Fibroblast of villous mesenchyme (primary cell): ENCODE measurements around the gene PDXK. TPM values are rescaled to one million over a fixed set of nuclear protein-coding genes. Genes with fewer than 3 reads are reported as not detected.

ENCODE experiments used
- DNase-seq: peaks from one replicate; pipeline ENCODE4 v3.0.0-alpha.2; 2010; ENCODE audit warnings: low read depth
- H3K4me3 ChIP-seq: 2 replicates; pipeline ENCODE4 v1.5.1; 2011; ENCODE audit warnings: low read depth, mild to moderate bottlenecking, low read length
- CTCF ChIP-seq: IDR thresholded peaks from 2 replicates; pipeline ENCODE4 v1.5.1; 2012; ENCODE audit warnings: low read depth, mild to moderate bottlenecking, low read length; ENCODE audit not compliant: insufficient read depth
- total RNA-seq: library from RNA; depleted of rRNA; stranded (reverse); fragments of >200 nt; gene quantifications from 2 replicates; pipeline ENCODE4 v1.2.3, GENCODE V29; 2012

Gene PDXK
- total RNA-seq, 1 donor, result 88.1 TPM

GRCh38 chr21:43771199-43771675 is 52.3 kb downstream of the PDXK start:
- DNase-seq, result no peak
- no peak for TF ChIP-seq CTCF

GRCh38 chr21:43771698-43772424 is 52.9 kb downstream of the PDXK start:
- DNase-seq, result no peak
- no peak for TF ChIP-seq CTCF
- H3K4me3 ChIP-seq, result no peak overlapping the region

More at GRCh38 chr21:43771199-43771675, 52.3 kb downstream of the PDXK start:
- H3K4me3 ChIP-seq, result no peak overlapping the region

GRCh38 chr21:43772425-43772821 is 53.5 kb downstream of the PDXK start:
- DNase-seq, result no peak
- TF ChIP-seq CTCF, result no peak
- no peak overlapping the region for H3K4me3 ChIP-seq

GRCh38 chr21:43774163-43774562 is 55.2 kb downstream of the PDXK start:
- DNase-seq, result no peak
- no peak overlapping the region for H3K4me3 ChIP-seq
- no peak for TF ChIP-seq CTCF

GRCh38 chr21:43775190-43775589 is 56.3 kb downstream of the PDXK start:
- no peak for TF ChIP-seq CTCF
- DNase-seq, result no peak
- H3K4me3 ChIP-seq, result peak overlapping the region; percentile 83

- H3K4me3 ChIP-seq, result peak within 1 kb of the TSS; percentile 83
- TF ChIP-seq CTCF, result peak; percentile 3
- DNase-seq, result peak; percentile 66
Measured at GRCh38 chr21:43775795-43776430, 57.0 kb downstream of the PDXK start, which contains the start of gene CSTB. Gene CSTB, minus strand, starts transcription at chr21:43776308. Its CDS starts 39 bp downstream, at chr21:43776269.
